IMR-90 (cell line): ENCODE measurements around the gene CKS1B. TPM values are rescaled to one million over a fixed set of nuclear protein-coding genes. Genes with fewer than 3 reads are reported as not detected.

ENCODE experiments used
- ATAC-seq: fragments of 200-7000 bp; cut with Tn5 transposase; 2 replicates; pipeline ENCODE4 v1.9.1; 2020; ENCODE audit warnings: low read depth, mild to moderate bottlenecking, moderate library complexity
- BruUV-seq: library from RNA; stranded (reverse); fragments of 400-500 nt; replicated peaks from 2 replicates; lab custom pipeline; 2021; lab: Mats Ljungman, UMichigan
- CTCF ChIA-PET: fragments of 300-600 bp; formaldehyde crosslinking; extraction: SDS; loops from one replicate; lab custom pipeline; 2021; ENCODE audit warnings: antibody characterized with exemption; lab: Yijun Ruan, JAX
- POLR2A ChIA-PET: fragments of 300-600 bp; sonication (Branson Sonifier 250); formaldehyde crosslinking; loops from one replicate; lab custom pipeline; 2022; ENCODE audit warnings: antibody characterized with exemption; ENCODE audit not compliant: unreplicated experiment; lab: Charles Lee
- DNase-seq: peaks from one replicate; pipeline ENCODE4 v3.0.0; 2013
- H2AFZ ChIP-seq: replicated peaks from 2 replicates; pipeline ENCODE3; 2013; ENCODE audit warnings: low read length, mild to moderate bottlenecking; ENCODE audit not compliant: poor library complexity
- H2AK5ac ChIP-seq: 2 replicates; pipeline ENCODE4 v1.6.1; 2013; ENCODE audit warnings: low read depth, low read length, inconsistent platforms
- H2AK9ac ChIP-seq: replicated peaks from 2 replicates; pipeline ENCODE3; 2013; ENCODE audit warnings: mild to moderate bottlenecking, low read depth, low read length, moderate library complexity; ENCODE audit not compliant: poor library complexity
- H2BK120ac ChIP-seq: 2 replicates; pipeline ENCODE4 v1.6.1; 2013; ENCODE audit warnings: low read depth, low read length, inconsistent platforms
- H2BK15ac ChIP-seq: 3 replicates; pipeline ENCODE4 v1.6.1; 2013; ENCODE audit warnings: low read depth, low read length, inconsistent platforms
- H2BK20ac ChIP-seq: 2 replicates; pipeline ENCODE4 v1.6.1; 2013; ENCODE audit warnings: low read depth, mild to moderate bottlenecking, inconsistent platforms, low read length, moderate library complexity
- H2BK5ac ChIP-seq: 2 replicates; pipeline ENCODE4 v1.6.1; 2013; ENCODE audit warnings: mild to moderate bottlenecking, low read depth, low read length, inconsistent platforms; ENCODE audit not compliant: poor library complexity, severe bottlenecking
- H3K14ac ChIP-seq: replicated peaks from 2 replicates; pipeline ENCODE4 v1.6.1; 2013; ENCODE audit warnings: low read depth, low read length, inconsistent platforms
- H3K18ac ChIP-seq: 2 replicates; pipeline ENCODE4 v1.6.1; 2013; ENCODE audit warnings: low read depth, low read length, control low read depth
- H3K23ac ChIP-seq: 2 replicates; pipeline ENCODE4 v1.6.1; 2013; ENCODE audit warnings: low read depth, low read length, inconsistent platforms
- H3K27ac ChIP-seq: 2 replicates; pipeline ENCODE4 v1.5.1; 2013; ENCODE audit warnings: mild to moderate bottlenecking, control low read depth, low read length; ENCODE audit not compliant: insufficient read depth
- H3K27me3 ChIP-seq: 2 replicates; pipeline ENCODE4 v1.6.1; 2013; ENCODE audit warnings: low read length; ENCODE audit not compliant: control insufficient read depth, insufficient read depth
- H3K36me3 ChIP-seq: 2 replicates; pipeline ENCODE4 v1.6.1; 2013; ENCODE audit warnings: low read length, mixed read lengths; ENCODE audit not compliant: control insufficient read depth, insufficient read depth
- H3K4ac ChIP-seq: 2 replicates; pipeline ENCODE4 v1.6.1; 2013; ENCODE audit warnings: low read depth, low read length, inconsistent platforms
- H3K4me1 ChIP-seq: 2 replicates; pipeline ENCODE4 v1.6.1; 2013; ENCODE audit warnings: low read length, mixed read lengths; ENCODE audit not compliant: control insufficient read depth, insufficient read depth
- H3K4me2 ChIP-seq: 2 replicates; pipeline ENCODE4 v1.6.1; 2013; ENCODE audit warnings: low read depth, mild to moderate bottlenecking, control low read depth, low read length, moderate library complexity
- H3K4me3 ChIP-seq: 2 replicates; pipeline ENCODE4 v1.5.1; 2013; ENCODE audit warnings: low read depth, mild to moderate bottlenecking, control low read depth, low read length, moderate library complexity; ENCODE audit not compliant: insufficient read depth
- H3K56ac ChIP-seq: 2 replicates; pipeline ENCODE4 v1.6.1; 2013; ENCODE audit warnings: low read length, inconsistent platforms; ENCODE audit not compliant: insufficient read depth; ENCODE audit errors: extremely low read depth
- H3K79me1 ChIP-seq, 2 experiments: 2 replicates each; pipeline ENCODE4 v1.6.1; 2013; ENCODE audit warnings: low read length in 2 of 2, inconsistent platforms in 1 of 2, low read depth in 1 of 2
- H3K9ac ChIP-seq: 2 replicates; pipeline ENCODE4 v1.6.1; 2013; ENCODE audit warnings: low read depth, low read length, control low read depth
- H3K9me1 ChIP-seq: 2 replicates; pipeline ENCODE4 v1.6.1; 2013; ENCODE audit warnings: low read length, inconsistent platforms; ENCODE audit not compliant: insufficient read depth
- H3K9me3 ChIP-seq: 2 replicates; pipeline ENCODE4 v1.6.1; 2013; ENCODE audit warnings: low read length; ENCODE audit not compliant: control insufficient read depth, insufficient read depth
- H4K20me1 ChIP-seq: 2 replicates; pipeline ENCODE4 v1.6.1; 2013; ENCODE audit warnings: low read length, inconsistent platforms; ENCODE audit not compliant: insufficient read depth
- H4K5ac ChIP-seq: 2 replicates; pipeline ENCODE4 v1.6.1; 2013; ENCODE audit warnings: mild to moderate bottlenecking, low read depth, low read length, control low read depth
- H4K8ac ChIP-seq, 2 experiments: 2 replicates each; pipeline ENCODE4 v1.6.1; 2013; ENCODE audit warnings: low read depth in 2 of 2, low read length in 2 of 2, control low read depth in 1 of 2, inconsistent platforms in 1 of 2
- H4K91ac ChIP-seq: 2 replicates; pipeline ENCODE4 v1.6.1; 2013; ENCODE audit warnings: low read depth, low read length, inconsistent platforms; ENCODE audit not compliant: insufficient read depth
- BHLHE40 ChIP-seq: fragments of 150-350 bp; IDR thresholded peaks from 2 replicates; pipeline ENCODE4 v1.6.1; 2016; ENCODE audit warnings: mild to moderate bottlenecking, low read depth, low read length
- RCOR1 ChIP-seq: IDR thresholded peaks from 2 replicates; pipeline ENCODE4 v1.6.1; 2012; ENCODE audit warnings: mild to moderate bottlenecking, low read length, improper control_type of control experiment; ENCODE audit not compliant: insufficient replicate concordance
- SMC3 ChIP-seq: fragments of 150-350 bp; IDR thresholded peaks from 2 replicates; pipeline ENCODE4 v1.6.1; 2016; ENCODE audit warnings: low read depth, mild to moderate bottlenecking, antibody characterized with exemption, low read length, moderate library complexity
- WGBS, 2 experiments: methylation state at CpG; one replicate each; pipeline versions ENCODE4 v1.1.5 to v1.1.7; 2013; ENCODE audit warnings: missing lambda C conversion rate in 2 of 2; ENCODE audit not compliant: insufficient read length in 1 of 2; ENCODE audit errors: extremely low coverage in 2 of 2; 5-methylcytosine and 5-hydroxymethylcytosine counted together
- dilution Hi-C: fragments of 300-500 bp; cut with HindIII; formaldehyde crosslinking; loops from one replicate; pipeline ENCODE4 v1.14.3; 2018; ENCODE audit warnings: low sequenced_read_pairs; ENCODE audit not compliant: unreplicated experiment
- in situ Hi-C: fragments of 300-500 bp; cut with MboI; formaldehyde crosslinking; loops from 3 replicates; pipeline ENCODE4 v1.14.3; 2019; ENCODE audit warnings: low sequenced_read_pairs, inconsistent platforms, mixed read lengths
- intact Hi-C: fragments of 100-400 bp; cut with micrococcal nuclease; formaldehyde crosslinking; loops from 2 replicates; pipeline ENCODE4 v1.10.0; 2022
- polyA plus RNA-seq, 3 experiments: library from polyadenylated mRNA; depleted of rRNA; stranded (reverse); fragments of >200 nt; gene quantifications; 2 replicates each; pipeline ENCODE4 v1.2.3, GENCODE V29; 2012; ENCODE audit warnings: low replicate concordance in 1 of 3
- total RNA-seq: library from RNA; depleted of rRNA; stranded (reverse); fragments of >200 nt; gene quantifications from 2 replicates; pipeline ENCODE4 v1.2.3, GENCODE V29; 2012
- TF ChIP-seq, protein P1 (sequence below): conservative IDR thresholded peaks from 2 replicates; pipeline ENCODE4 v1.5.1; 2012; ENCODE audit warnings: mild to moderate bottlenecking, low read depth, low read length, improper control_type of control experiment

Gene CKS1B
- total and polyA plus RNA-seq, 2 of the 4 experiments (the other 2 are of a cell fraction), result 140 to 195 TPM

DNA sequence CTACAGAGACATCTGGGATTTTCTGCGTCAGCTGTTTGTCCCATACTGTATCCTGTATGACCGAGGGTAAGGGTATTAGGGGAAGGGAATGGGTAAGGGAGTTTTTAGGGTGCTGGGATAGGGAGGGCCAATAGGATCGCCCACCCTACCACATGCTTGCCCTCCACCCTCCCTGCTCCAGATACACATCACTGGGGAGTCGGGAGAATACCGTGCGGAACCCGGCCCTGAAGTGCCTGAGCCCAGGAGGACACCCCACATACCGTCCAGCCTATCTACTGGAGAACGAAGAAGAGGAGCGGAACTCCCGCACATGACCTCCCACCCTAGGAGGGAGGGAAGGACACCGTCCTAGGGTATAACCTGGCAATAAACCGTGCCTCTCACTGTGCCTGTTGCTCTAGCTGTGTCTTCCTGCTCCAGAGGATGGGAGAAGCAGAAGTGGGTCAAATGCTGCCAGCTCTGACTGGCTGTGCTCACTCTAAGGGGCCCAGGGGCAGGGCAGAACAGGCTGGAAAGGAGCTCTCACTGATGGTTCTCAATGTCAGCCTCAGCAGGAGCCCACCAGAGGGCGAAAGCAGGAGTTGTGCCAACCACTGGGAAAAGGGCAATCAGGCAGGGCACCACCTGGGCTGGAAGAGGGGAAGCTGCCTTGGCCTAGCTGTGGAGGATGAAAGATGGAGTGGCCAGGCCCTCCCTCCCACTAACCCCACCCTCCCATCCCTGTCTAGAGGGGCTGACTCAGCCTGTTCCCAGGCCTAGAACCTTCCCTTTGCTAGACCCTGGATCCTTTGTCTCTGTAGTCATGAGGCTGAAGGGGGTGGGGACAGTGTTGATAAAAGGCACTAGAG is 18.5 kb downstream of the CKS1B start:
- peaks cover 16 to 30% of the 10 kb centered on the region in 2 experiments for H3K79me1 ChIP-seq
- H3K18ac ChIP-seq, result no peak overlapping the region
- DNase-seq (peak; percentile 58), ATAC-seq (peak; percentile 44)
- intact Hi-C loops, result no loop called here
- H3K9me3 ChIP-seq, result no peaks in the 10 kb centered on the region
- 0 out of 2 replicates have a peak, but pooled peaks have one; percentile 11 for TF ChIP-seq SMC3
- TF ChIP-seq, protein P1, sequence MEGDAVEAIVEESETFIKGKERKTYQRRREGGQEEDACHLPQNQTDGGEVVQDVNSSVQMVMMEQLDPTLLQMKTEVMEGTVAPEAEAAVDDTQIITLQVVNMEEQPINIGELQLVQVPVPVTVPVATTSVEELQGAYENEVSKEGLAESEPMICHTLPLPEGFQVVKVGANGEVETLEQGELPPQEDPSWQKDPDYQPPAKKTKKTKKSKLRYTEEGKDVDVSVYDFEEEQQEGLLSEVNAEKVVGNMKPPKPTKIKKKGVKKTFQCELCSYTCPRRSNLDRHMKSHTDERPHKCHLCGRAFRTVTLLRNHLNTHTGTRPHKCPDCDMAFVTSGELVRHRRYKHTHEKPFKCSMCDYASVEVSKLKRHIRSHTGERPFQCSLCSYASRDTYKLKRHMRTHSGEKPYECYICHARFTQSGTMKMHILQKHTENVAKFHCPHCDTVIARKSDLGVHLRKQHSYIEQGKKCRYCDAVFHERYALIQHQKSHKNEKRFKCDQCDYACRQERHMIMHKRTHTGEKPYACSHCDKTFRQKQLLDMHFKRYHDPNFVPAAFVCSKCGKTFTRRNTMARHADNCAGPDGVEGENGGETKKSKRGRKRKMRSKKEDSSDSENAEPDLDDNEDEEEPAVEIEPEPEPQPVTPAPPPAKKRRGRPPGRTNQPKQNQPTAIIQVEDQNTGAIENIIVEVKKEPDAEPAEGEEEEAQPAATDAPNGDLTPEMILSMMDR, result peak; percentile 15; the same call in 1 of the 2 replicates
- no peak for TF ChIP-seq BHLHE40
- TF ChIP-seq RCOR1, result no peak
- ChIA-PET CTCF (interaction anchor here (1.1 kb wide), 1 partner anchor 20 kb away, joined by 4 read pairs; no protein-coding TSS in a partner anchor), POLR2A (interaction anchor here (0.8 to 1.0 kb wide), 2 partner anchors 9 to 19 kb away, joined by 3 read pairs; partner anchors contain the start of gene FLAD1)
- in situ Hi-C loops, result no loop called here
- WGBS, 2 experiments, result no CpG with 5 or more reads among the region's 14 CpGs
- peak overlapping the region; percentile 91 for H2AK9ac ChIP-seq
- no peaks in the 10 kb centered on the region for H3K27me3 ChIP-seq
- H3K27ac ChIP-seq, result peak overlapping the region; percentile 4; the same call in 1 of the 2 replicates
- H4K91ac ChIP-seq, result no peak overlapping the region
- no peak overlapping the region for H2BK120ac ChIP-seq
- H4K8ac ChIP-seq, result peak overlapping the region in 1 of 2 experiments; percentile 40; a peak in 2 of 4 replicates
- BruUV-seq, result no TSS peak
- peaks cover 7% of the 10 kb centered on the region for H3K9me1 ChIP-seq
- H2BK5ac ChIP-seq, result no peak overlapping the region
- H4K5ac ChIP-seq, result no peak overlapping the region
- peak overlapping the region; percentile 35 for H2AK5ac ChIP-seq
- peak overlapping the region; percentile 72 for H3K4ac ChIP-seq
- H3K9ac ChIP-seq, result no peak overlapping the region
- no peak overlapping the region for H3K4me3 ChIP-seq
- peaks cover 4% of the 10 kb centered on the region; the same call in 1 of the 2 replicates for H3K4me1 ChIP-seq
- no peak overlapping the region for H2BK15ac ChIP-seq
- peaks cover 24% of the 10 kb centered on the region for H3K36me3 ChIP-seq
- H2AFZ ChIP-seq, result peak overlapping the region; percentile 39
- no peak overlapping the region for H3K23ac ChIP-seq
- H4K20me1 ChIP-seq, result peaks cover 12% of the 10 kb centered on the region; the same call in 1 of the 2 replicates
- dilution Hi-C loops, result no loop called here
- no peak overlapping the region for H3K4me2 ChIP-seq
- H3K14ac ChIP-seq, result no peak overlapping the region
- H2BK20ac ChIP-seq, result no peak overlapping the region
- H3K56ac ChIP-seq, result no peak overlapping the region
